HG02571 (cell line): Measurements from ENCODE around the gene TDP1.

Experiments used
- ATAC-seq: cut with Tn5 transposase; IDR thresholded peaks from one replicate; pipeline ENCODE4 v1.9.1; 2021; ENCODE audit warnings: mild to moderate bottlenecking, moderate library complexity; ENCODE audit not compliant: unreplicated experiment

The TDP1 gene

DNA sequence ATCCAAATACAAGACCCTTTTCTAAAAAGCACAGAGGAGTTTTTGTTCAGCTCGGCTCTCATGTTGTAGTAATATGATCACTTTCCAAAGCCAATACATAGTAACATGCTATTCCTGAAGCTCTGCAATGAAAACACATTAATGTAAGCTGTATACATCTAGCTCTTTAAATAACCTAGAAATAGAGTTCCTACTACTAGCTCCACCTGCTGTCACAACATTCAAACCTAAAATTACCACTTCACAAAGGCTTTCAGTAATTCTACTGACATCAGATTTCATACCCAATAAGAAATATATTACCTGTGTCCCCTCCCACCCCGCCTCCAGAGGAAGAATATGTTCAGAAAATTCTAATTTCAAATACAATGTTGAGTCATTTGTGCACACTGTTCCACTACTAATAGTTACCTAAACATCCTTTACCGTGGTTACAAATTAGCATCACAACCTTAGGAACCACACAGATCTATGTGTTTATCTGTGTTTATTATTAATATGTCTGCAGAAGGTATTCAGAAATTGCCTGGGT lies 19.0 kb upstream of the TDP1 start:
- ATAC-seq, result no peak

DNA sequence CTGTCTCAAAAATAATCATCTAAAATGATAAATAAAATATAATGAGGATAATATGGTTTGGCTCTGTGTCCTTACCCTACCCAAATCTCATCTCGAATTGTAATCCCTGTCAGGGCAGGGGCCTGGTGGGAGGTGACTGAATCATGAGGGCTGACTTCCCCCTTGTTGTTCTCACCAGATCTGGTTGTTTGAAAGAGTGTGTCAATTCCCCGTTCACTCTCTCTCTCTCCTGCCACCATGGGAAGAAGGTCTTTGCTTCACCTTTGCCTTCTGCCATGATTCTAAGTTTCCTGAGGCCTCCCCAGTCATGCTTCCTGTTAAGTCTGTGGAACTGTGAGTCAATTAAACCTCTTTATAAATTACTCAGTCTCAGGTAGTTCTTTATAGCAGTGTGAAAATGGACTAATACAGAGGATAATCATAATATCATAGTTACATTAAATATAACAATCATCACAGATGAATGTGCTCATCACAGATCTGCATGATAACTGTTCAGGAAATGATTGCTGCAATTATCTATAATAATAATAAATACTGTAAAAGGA lies 13.8 kb upstream of the TDP1 start:
- ATAC-seq, result no peak

DNA sequence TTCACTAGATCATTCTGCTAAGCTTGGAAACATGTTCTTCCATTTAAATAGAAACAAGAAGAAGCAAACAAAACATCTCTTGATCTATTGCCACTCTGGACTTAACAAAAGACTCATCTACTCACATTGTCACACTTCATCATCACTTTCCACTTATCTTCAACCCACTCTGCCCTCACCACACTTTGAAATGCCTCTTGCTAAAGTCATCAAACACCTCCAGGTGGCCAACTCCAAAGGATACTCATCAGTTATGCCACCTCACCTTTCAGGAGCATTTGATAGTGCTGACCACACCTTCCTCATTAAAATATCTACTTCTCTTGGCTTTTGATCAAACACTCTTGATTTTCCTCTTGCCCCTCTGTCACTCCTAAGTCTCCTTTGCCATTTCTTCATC lies 8.4 kb upstream of the TDP1 start:
- ATAC-seq, result no peak

DNA sequence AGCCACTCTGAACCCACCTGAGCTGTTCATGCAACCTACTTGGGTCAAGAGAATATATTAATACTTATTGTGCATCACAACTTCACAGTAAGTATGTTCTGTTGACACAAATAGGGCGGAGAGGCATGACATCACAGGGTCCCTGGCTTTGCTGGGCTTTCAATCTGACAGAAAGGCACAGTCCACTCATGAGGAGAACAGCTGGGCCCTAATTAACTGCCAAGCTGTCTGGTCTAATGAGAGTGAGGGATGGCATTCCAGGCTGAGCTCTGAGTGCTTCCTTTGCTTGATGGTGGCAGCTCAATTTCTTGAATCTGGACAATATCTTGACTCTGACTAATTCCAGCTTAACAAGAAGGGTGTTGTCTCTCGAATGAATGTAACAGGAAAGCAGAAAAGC lies 3.2 kb upstream of the TDP1 start:
- no peak for ATAC-seq

DNA sequence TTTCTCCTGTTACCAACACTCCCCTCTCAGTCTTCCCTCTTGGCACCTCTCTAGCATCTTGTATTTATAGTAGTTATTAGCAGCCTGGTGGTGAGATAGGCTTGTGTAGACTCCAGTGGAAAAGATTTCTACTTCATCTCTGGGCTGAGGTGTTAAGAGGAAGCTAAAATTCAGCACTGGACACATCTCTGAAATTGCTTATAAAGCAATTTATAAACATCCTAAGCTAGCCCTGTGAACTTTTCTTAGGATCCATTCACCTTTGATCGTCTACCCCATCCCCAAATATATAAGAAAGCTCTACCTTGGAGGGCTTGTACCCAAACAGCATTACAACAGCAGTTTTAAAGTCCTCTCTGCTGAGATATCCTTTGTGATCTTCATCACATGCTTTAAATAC lies 2.1 kb upstream of the TDP1 start:
- no peak for ATAC-seq

DNA sequence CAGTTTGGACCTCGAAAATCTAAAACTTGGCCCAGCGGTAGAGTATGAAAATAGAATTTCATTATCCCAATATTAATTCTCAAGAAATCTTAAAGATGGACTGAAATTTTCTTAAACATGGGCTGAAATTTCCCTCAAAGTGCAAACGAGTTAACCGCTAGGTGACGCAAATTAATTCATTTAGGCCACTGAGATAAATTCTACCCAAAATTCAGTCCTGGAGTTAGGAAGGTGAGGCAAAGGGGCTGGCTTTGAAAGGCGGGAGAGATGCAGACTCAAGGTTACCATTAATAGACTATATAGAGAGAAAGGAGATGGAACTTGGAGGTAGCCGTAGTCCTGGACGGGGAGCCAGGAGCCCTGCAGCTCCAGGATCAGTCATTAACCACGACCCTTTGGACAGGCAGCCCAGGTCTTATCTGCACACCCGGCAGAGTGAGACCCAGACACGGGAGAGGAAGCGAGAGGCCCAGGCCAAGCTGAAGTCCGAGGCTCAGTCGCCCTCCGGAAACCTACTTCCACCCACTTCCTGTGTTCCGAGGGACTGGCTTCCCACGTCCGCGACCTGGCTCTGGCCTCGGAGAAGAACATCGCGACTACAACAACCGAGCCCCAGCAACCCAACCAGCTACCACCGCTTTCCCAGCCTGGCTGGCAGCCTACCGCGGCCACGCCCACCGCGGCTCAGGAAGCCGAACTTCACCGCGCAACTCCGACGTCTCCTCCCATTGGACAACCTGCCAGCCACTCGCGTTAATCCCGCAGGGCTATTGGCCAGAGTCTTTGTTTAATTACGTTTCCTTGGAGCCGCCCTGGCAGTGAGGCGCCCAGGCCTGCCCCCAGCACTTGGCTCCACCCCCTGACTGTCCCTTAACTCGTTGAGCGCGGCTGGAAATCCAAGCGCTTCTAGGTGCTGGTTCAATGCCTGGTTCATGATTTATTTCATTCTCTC lies 1.4 kb upstream of the TDP1 start, which contains the start of gene EFCAB11:
EFCAB11 (minus strand) TSS at position 661 of the 952 bp plus-strand sequence; CDS start at position 591, 70 bp downstream.
- peak; percentile 80 for ATAC-seq

DNA sequence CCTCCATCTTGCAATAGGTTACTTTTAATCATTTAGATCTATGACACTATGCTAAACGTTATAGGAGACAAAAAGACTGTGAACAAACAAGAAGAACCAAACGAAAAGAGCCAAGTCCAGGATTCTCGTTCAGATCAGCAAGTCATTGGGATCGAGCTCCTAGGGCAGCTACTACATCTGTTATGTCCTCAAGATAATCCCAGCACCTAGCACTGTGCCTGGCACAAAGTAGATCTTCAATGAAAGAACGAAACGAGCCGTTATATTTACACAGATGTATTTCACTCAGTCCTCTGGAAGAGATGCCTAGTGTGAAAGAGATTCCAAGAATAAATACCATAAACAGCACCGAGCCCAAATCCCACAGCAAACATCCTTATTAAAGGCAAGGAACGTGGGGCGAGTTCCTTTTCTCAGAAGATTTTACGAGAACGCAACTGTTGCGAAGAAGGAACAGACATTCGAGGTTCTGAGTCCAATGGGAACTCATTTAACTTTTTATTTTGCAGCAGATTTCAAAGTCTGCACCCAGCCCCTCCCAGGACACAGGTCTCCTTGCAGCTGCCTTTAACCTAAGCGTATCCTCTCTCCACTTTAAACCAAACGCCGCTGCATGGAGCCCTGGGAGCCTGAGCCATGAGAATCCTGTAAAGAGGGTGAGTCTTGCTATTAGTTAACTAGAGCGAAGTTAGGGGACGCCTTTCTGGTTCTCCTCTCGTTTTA lies 544 bp upstream of the TDP1 start:
- ATAC-seq, result peak; percentile 21

DNA sequence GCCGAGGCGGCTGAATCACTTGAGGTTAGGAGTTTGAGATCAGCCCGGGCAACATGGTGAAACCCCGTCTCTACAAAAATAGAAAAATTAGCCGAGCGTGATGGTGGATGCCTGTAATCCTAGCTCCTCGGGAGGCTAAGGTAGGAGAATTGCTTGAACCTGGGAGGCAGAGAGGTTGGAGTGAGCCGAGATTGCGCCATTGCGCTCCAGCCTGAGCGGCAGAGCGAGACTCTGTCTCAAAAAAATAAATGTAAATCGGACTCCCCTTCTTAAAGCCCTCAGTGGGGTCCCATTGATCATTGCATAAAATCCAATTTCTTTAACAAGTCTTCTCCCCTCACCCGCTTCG lies 908 bp downstream of the TDP1 start:
- ATAC-seq, result no peak

DNA sequence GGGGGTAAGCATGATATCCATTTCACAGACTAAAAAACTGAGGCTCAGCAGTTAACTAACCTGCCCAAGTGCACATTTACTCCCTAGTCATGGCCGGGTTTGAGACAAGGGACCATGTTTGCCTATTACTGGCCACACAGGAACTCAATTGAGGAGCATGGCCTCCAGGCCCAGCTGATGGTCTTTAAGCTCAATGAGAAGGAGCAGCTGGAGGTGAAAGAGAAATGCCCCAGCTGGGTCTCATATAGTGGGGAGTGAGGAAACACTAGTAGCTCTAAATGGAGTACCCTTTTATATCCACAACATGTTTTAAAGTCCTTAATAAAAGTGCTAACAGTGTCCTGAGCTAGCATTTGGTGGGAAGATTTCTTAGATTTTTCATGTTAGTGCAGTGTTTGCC lies 1.6 kb downstream of the TDP1 start:
- ATAC-seq, result no peak

DNA sequence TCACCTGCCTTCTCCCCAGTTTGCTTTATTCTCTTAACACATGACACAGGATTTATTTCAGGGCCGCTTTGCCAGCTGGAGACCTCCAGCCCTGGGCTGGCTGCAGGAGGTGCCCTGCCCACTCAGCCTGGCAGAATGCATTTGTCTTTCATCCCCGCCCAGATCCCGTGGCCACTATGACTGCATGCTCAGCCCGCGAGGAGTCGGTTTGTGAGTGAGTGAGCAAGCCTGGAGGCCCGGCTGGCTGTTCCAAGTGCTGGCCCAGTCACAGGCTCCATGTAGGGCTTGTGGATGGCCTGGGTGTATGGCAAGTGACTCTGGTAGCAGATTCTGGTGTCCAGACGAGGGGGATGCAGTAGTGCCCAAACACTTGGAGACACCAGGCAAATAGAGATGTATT lies 2.1 kb downstream of the TDP1 start:
- no peak for ATAC-seq

DNA sequence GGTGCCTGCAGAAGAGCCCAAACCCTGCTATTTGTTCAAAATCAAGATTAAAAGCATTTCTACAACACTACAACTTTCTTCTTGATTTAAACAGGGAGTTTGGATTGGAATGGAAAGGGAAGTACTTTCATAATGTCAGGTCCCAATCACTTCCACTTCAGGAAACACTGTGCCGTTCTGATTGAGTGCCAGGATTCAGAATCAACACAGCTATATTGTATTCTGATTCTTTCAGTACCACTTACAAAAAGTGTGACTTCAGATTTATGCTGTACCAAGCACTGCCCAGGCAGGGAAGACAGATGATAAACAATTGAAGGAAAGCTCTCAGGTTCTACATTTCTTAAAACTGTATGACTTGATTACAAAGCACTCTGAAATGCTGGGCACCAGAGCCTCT lies 3.2 kb downstream of the TDP1 start:
- no peak for ATAC-seq

DNA sequence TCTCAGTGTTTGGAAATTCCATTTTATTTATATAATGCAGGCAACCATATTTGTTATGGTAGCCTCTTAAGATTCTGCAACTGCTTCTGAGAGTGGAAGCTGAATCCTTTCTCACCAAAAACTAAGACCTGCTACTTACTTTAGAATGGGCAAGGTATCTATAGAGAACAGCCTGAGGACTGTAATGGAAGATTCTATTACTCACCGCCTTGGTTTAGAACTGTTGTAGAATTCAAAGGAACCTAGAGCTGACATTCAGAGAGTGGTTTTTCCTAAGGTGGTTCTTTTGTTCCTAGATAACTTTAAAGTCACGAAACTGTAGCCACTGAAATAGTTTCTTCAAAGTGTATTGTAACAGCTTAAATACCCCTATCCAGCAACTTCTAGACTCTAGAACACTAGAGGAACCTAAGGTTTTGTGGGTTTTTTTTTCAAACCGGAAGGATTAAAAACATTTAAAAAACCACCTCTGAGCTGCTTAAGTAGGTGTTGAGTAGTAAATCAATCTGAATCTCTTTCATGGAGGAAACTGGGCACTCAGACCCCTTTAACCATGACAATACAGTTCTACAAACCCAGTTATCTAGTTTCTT lies 4.2 kb downstream of the TDP1 start:
- no peak for ATAC-seq

DNA sequence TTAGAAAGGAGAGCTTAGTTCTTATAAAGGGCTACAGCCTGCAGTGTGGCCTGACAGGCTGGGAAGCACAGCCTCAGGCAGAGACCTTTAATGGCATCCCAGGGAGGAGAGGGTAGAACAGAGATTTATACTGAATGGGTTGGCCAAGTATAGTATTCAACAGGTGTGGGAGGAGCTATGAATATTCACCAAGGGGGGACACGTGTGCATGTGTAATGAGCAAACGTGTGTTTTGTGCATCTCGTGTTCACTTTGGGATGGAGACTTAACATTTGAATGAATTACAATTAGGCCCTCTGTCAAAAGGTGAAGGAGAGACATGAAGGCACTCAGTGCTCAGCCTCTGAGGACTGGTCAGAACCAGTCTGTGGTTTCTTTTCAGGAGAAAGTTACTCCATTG lies 5.2 kb downstream of the TDP1 start:
- no peak for ATAC-seq

DNA sequence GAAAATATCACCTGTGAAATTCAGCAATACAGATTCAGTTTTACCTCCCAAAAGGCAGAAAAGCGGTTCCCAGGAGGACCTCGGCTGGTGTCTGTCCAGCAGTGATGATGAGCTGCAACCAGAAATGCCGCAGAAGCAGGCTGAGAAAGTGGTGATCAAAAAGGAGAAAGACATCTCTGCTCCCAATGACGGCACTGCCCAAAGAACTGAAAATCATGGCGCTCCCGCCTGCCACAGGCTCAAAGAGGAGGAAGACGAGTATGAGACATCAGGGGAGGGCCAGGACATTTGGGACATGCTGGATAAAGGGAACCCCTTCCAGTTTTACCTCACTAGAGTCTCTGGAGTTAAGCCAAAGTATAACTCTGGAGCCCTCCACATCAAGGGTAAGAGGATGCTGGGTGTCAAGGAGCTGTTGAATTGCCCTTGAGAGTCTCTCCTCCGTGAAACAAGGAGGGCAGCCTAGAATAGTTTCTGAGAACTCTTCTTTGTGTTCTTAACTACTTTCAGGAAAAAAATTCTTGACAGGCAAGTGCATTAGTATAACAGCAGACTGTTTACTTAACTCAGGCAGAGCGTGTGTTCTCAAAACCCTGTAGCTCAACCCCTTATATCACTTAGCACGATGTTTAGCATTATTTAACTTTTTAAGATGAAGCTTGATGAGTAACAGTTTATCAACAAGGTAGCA lies 7.7 kb downstream of the TDP1 start:
- ATAC-seq, result no peak

DNA sequence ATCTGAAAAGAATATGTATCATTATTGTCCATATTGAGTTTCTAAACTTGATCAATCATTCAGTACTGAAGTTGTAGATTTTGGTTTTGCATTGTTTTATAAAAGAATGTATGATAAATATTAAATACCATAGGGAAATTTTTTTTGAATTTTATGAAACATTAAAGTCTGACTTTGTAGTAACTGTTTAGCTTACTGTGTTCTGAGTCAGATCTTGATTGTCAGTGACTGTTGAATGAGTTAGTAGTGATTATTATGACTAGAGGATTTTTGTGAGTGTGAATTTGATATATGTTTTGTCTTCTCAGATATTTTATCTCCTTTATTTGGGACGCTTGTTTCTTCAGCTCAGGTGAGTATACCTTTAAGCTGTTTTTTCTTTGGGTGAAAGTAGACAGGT lies 10.1 kb downstream of the TDP1 start:
- no peak for ATAC-seq

DNA sequence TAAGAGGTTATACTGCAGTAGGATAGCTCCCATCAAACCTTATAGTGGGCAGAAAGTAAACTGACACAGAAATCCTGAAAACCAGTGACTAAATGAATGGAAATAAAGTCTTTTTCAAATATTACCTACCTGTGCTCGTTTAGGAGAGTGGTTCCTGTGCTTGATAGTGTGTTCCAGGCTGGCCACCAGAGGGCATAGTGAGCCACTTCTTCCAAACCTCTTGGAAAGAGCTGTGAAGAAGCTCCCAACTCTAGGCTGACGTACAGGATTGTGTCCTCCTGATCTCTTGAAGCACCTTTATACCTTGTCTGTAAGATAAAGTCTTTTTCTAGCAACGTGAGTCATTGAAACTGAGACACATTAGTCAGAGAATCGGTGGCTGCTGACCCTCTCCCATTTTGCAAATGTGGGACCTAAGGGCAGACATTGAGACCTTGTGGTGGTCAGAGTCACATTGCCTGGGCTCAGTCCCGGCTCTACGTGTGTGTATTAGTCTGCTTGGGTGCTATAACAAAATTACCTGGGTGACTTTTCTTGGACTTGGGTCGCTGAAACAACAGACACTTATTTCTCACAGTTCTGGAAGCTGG lies 17.6 kb downstream of the TDP1 start:
- no peak for ATAC-seq

DNA sequence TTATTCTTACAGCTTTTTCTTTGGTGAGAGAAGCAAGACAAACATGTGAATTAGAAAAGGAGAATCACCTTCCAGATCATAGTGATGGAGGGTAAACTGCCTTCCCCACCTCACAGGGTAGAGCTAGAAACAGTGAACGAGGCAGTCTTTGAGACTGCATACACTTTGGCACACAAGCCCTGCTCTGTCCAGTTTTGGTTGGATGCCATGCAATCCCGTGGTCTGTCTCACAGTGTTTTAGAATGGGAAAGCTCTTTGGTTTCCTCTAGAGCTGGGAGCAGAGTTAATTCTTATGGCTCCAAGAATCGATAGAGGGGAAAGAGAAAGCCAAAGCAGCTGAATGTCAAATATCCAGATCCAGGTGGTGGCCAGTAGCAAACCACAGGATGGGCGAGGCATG lies 21.9 kb downstream of the TDP1 start:
- no peak for ATAC-seq

DNA sequence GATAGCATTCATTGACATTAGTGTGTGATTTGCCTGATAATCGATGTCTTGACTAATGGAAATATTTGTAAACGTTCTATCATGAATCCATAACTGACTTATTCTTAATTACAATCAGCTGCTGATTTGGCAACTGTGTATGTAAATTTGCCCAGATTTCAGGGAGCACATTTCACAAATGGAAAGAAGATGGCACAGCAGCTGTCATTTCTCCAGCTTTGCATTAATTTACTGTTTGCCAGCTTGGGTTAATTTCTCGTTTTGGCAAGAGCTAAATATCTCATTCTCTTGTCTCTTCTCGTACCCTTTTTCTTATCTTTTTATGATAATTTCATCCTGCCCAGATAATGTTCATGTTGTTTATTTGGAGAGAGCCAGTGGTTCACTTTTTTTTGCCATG lies 22.9 kb downstream of the TDP1 start:
- no peak for ATAC-seq

DNA sequence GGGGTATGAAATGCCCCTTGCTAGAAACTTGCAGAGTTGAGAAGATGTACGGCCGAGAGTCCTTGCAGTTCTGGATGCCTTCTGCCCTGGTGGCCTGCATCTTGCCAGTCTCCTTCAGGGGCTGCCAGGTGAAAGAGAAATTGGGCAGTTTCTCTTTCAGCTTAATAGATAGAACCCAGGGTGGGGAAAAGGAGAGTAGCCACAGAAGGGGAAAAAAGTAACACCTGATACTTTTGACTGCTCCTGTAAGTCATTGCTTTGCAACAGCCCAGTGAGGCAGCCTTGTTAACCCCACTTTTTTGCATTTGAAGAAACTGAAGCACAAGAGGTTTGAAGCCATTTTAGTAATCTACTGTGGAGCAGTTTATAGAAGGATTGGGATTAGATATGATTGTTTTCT lies 27.6 kb downstream of the TDP1 start:
- no peak for ATAC-seq

DNA sequence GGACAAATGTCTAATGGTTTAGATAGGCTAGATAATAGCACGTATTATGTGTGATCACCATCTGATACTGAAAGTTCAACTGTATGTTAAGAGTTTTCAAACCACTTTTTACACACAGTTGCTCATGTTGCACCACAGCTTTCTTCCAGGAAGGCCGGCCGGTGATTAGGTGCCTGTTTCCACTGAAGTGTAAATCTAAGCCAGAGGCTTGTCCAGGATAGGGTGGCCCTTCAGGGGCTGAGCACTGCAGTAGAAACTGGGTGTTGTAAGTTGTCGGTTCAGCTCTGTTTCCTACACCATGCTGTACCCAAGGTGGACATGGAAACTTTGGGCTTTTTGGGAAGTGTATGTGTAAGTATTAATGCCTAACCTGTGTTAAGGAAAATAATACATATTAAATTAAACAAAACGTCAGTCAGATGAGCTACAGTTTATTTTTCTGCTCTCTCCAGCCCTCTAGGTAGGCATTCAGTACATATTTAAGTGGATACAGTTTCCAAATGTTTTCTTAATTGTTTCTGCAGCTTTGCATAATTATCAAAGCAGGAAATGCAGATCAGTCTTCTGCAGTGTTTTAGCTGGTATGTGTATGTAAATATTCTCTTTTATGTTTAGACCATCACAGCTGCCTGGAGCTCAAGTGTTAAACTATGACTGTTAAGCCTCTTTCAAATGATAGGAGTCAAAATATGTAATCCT lies 30.9 kb downstream of the TDP1 start:
- no peak for ATAC-seq
